Measurements from ENCODE around the gene RRP12. TPM values are rescaled to one million over a fixed set of nuclear protein-coding genes. Genes with fewer than 3 reads are reported as not detected.

Gene RRP12
- total RNA-seq, 1 experiment from 2014 or later: 86.7 TPM

DNA sequence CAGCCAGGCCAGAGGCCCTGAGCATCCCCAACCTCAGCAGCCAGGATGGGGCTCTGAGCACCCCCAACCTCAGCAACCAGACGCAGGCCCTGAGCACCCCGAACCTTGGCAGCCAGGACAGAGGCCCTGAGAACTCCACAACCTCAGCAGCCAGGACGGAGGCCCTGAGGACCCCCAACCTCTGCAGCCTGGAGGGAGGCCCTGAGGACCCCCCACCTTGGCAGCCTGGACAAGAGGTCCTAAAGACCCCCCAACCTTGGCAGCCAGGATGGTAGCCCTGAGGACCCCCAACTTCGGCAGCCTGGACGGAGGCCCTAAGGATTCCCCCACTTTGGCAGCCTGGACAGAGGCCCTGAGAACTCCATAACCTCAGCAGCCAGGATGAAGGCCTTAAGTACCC, 17.0 kb downstream of the RRP12 start:
- no TSS peak for BruUV-seq (replicated peaks)
- no peak overlapping the region for H3K4me3 Mint-ChIP-seq (ENCODE audit: unreplicated experiment)
- ChIA-PET POLR2A (interaction anchor here (0.7 kb wide), 1 partner anchor 364 kb away, joined by 3 read pairs; no protein-coding TSS in a partner anchor), CTCF (no interaction called here)
- H3K27ac Mint-ChIP-seq (ENCODE audit: low read depth, unreplicated experiment): no peak overlapping the region
- TF ChIP-seq, protein P1, sequence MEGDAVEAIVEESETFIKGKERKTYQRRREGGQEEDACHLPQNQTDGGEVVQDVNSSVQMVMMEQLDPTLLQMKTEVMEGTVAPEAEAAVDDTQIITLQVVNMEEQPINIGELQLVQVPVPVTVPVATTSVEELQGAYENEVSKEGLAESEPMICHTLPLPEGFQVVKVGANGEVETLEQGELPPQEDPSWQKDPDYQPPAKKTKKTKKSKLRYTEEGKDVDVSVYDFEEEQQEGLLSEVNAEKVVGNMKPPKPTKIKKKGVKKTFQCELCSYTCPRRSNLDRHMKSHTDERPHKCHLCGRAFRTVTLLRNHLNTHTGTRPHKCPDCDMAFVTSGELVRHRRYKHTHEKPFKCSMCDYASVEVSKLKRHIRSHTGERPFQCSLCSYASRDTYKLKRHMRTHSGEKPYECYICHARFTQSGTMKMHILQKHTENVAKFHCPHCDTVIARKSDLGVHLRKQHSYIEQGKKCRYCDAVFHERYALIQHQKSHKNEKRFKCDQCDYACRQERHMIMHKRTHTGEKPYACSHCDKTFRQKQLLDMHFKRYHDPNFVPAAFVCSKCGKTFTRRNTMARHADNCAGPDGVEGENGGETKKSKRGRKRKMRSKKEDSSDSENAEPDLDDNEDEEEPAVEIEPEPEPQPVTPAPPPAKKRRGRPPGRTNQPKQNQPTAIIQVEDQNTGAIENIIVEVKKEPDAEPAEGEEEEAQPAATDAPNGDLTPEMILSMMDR (IDR thresholded peaks at IDR 0.05; ENCODE audit: unreplicated experiment): no peak
- intact Hi-C loops (cut with micrococcal nuclease): no loop called here
- no peaks in the 10 kb centered on the region for H3K9me3 Mint-ChIP-seq (ENCODE audit: unreplicated experiment)
- no peak for DNase-seq (ENCODE audit: unreplicated experiment)
- H3K27me3 Mint-ChIP-seq (ENCODE audit: insufficient read depth, unreplicated experiment): no peaks in the 10 kb centered on the region
- no peaks in the 10 kb centered on the region for H3K4me1 Mint-ChIP-seq (ENCODE audit: insufficient read depth, unreplicated experiment)
- peaks cover 65% of the 10 kb centered on the region for H3K36me3 Mint-ChIP-seq (ENCODE audit: insufficient read depth, unreplicated experiment)

DNA sequence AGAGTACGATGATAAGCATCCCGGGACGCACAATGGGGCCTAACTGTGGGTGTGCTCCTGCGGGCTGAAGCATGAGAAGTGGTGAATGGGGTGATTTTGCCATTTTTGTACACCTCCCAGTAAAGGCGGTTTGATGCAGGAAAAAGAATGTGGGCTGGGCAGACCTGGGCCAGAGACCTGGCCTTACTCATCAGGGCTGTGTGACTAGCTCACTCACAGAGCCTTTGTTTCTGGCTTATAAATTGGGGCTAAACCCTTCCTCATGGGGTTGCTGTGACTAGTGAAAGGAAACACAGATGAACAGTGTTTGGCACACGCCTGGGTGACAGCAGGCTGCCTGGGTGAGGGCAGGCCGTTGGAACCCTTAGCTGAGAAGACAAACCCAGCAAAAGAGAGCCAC, 18.0 kb downstream of the RRP12 start:
- no TSS peak for BruUV-seq (replicated peaks)
- TF ChIP-seq, protein P1 (IDR thresholded peaks at IDR 0.05; ENCODE audit: unreplicated experiment): no peak
- ChIA-PET POLR2A (interaction anchor here (2.1 kb wide), 1 partner anchor 17 kb away, joined by 8 read pairs; the partner anchor contains the start of gene RRP12), CTCF (no interaction called here)
- intact Hi-C loops (cut with micrococcal nuclease): no loop called here
- DNase-seq (ENCODE audit: unreplicated experiment): no peak
- Mint-ChIP-seq H3K9me3 (ENCODE audit: unreplicated experiment) (no peaks in the 10 kb centered on the region), H3K36me3 (ENCODE audit: insufficient read depth, unreplicated experiment) (peaks cover 57% of the 10 kb centered on the region), H3K27ac (ENCODE audit: low read depth, unreplicated experiment) (no peak overlapping the region), H3K27me3 (ENCODE audit: insufficient read depth, unreplicated experiment) (no peaks in the 10 kb centered on the region), H3K4me1 (ENCODE audit: insufficient read depth, unreplicated experiment) (no peaks in the 10 kb centered on the region), H3K4me3 (ENCODE audit: unreplicated experiment) (no peak overlapping the region)

DNA sequence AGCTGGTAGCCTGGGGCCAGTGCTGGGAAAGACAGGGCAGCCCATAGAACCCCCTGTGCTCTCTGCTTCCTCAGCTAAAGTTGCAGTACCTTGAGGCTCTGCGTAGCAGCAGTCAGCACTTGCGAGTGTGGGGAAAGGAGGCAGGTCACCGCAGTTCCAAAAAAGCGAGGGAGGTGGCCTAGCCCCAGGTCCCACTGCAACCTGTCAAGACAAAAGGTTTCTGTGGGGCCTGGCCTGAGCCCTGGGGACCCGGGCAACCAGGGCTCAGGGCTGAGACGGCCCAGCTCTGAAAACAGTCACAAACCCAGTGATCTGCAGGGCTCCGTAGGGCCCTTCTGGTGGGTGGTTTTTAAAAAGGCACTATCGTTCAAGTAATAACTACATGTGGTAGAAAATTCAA, 19.5 kb downstream of the RRP12 start:
- Mint-ChIP-seq H3K4me1 (ENCODE audit: insufficient read depth, unreplicated experiment) (no peaks in the 10 kb centered on the region), H3K27me3 (ENCODE audit: insufficient read depth, unreplicated experiment) (no peaks in the 10 kb centered on the region), H3K27ac (ENCODE audit: low read depth, unreplicated experiment) (no peak overlapping the region), H3K36me3 (ENCODE audit: insufficient read depth, unreplicated experiment) (peaks cover 57% of the 10 kb centered on the region), H3K4me3 (ENCODE audit: unreplicated experiment) (no peak overlapping the region), H3K9me3 (ENCODE audit: unreplicated experiment) (no peaks in the 10 kb centered on the region)
- no peak for DNase-seq (ENCODE audit: unreplicated experiment)
- no TSS peak for BruUV-seq (replicated peaks)
- ChIA-PET CTCF (no interaction called here), POLR2A (interaction anchor here (2.1 kb wide), 1 partner anchor 19 kb away, joined by 8 read pairs; the partner anchor contains the start of gene RRP12)
- intact Hi-C loops (cut with micrococcal nuclease): no loop called here
- TF ChIP-seq, protein P1 (IDR thresholded peaks at IDR 0.05; ENCODE audit: unreplicated experiment): no peak

DNA sequence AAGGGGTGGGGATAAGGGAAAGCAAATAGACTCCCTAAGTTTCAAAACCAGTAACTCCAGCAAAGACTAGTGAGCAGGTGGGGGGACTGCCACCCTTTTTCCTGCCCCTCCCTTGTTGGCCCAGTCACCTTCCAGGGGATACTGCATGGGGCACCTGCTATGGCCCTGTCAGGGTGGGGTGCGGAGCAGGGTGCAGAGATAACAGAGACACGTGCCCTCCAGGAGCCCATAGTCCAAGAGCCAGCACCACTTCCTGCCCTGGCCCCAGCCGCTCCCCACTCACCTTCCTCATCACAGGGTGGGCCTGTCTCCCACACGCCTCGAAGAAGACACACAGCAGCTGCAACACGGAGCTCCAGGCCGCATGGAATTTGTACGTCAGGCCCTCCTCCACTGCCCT, 20.6 kb downstream of the RRP12 start:
- no peaks in the 10 kb centered on the region for H3K9me3 Mint-ChIP-seq (ENCODE audit: unreplicated experiment)
- TF ChIP-seq, protein P1 (IDR thresholded peaks at IDR 0.05; ENCODE audit: unreplicated experiment): no peak
- H3K36me3 Mint-ChIP-seq (ENCODE audit: insufficient read depth, unreplicated experiment): peaks cover 64% of the 10 kb centered on the region
- no peak for DNase-seq (ENCODE audit: unreplicated experiment)
- H3K27me3 Mint-ChIP-seq (ENCODE audit: insufficient read depth, unreplicated experiment): no peaks in the 10 kb centered on the region
- intact Hi-C loops (cut with micrococcal nuclease): no loop called here
- POLR2A ChIA-PET: no interaction called here
- BruUV-seq (replicated peaks): no TSS peak
- H3K4me3 Mint-ChIP-seq (ENCODE audit: unreplicated experiment): no peak overlapping the region
- no peak overlapping the region for H3K27ac Mint-ChIP-seq (ENCODE audit: low read depth, unreplicated experiment)
- no peaks in the 10 kb centered on the region for H3K4me1 Mint-ChIP-seq (ENCODE audit: insufficient read depth, unreplicated experiment)
- CTCF ChIA-PET: no interaction called here

All from MCF 10A (cell line).